Subcutaneous adipose tissue (tissue), 4 donors: ENCODE results near the gene SSH2. TPM values are rescaled to one million over a fixed set of nuclear protein-coding genes. Genes with fewer than 3 reads are reported as not detected.

ENCODE experiments used
- total RNA-seq, 4 donors: library from RNA; depleted of rRNA; stranded (reverse); fragments of >200 nt; gene quantifications; one replicate each; pipeline ENCODE4 v1.1.0, GENCODE V29; 2016
- TF ChIP-seq, protein P1 (sequence below): fragments of 450-650 bp; IDR thresholded peaks from one replicate; pipeline ENCODE4 v1.5.1; 2016; ENCODE audit warnings: low read depth, mild to moderate bottlenecking, control low read depth, antibody characterized with exemption, moderate library complexity

SSH2 gene
- total RNA-seq, 4 donors from 2014 or later: 51.8 to 70.6 (median 61.4) TPM

DNA sequence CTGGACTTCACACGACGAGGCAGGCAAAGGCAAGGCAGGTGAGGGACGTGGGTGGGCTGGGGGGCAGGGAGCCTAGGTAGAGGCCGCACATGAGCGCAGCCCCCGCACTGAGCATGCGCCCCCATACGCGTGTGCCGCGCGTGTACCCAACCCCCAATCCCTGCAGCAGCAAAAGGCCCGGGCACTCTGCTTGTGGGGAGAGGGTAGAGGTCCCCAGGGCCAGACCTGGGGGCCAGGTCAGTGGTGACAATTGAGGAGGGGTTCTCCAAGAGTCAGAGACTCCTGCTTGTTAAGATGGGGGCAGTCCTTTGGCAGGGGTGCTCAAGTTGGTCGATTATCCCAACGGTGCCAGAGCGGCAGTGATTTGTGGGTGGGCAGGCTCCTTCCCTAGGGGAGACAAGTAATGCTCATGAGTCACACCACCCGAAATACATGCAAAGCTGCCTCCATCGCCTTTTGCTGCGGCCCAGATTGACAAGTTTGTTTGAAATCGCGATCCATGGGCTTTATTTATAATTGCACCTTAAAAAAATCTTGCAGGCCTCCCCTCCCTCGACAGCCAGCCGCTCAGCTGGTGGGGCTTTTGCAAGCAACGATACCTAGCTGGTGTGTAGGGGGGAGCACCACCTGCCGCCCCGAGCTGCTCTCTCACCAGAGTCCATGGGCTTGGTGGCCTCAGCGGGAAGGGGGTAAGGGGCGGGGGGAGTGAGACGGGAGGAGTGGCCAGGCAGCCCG lies 339.4 kb downstream of the SSH2 start:
- TF ChIP-seq, protein P1, sequence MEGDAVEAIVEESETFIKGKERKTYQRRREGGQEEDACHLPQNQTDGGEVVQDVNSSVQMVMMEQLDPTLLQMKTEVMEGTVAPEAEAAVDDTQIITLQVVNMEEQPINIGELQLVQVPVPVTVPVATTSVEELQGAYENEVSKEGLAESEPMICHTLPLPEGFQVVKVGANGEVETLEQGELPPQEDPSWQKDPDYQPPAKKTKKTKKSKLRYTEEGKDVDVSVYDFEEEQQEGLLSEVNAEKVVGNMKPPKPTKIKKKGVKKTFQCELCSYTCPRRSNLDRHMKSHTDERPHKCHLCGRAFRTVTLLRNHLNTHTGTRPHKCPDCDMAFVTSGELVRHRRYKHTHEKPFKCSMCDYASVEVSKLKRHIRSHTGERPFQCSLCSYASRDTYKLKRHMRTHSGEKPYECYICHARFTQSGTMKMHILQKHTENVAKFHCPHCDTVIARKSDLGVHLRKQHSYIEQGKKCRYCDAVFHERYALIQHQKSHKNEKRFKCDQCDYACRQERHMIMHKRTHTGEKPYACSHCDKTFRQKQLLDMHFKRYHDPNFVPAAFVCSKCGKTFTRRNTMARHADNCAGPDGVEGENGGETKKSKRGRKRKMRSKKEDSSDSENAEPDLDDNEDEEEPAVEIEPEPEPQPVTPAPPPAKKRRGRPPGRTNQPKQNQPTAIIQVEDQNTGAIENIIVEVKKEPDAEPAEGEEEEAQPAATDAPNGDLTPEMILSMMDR: no peak

- TF ChIP-seq, protein P1: no peak
Observed at GRCh38 chr17:29589524-29590410, 340.3 kb downstream of the SSH2 start, which contains the start of gene GIT1. TSS of gene GIT1 (minus strand) at chr17:29589648. CDS start at chr17:29589378, 270 bp downstream.

DNA sequence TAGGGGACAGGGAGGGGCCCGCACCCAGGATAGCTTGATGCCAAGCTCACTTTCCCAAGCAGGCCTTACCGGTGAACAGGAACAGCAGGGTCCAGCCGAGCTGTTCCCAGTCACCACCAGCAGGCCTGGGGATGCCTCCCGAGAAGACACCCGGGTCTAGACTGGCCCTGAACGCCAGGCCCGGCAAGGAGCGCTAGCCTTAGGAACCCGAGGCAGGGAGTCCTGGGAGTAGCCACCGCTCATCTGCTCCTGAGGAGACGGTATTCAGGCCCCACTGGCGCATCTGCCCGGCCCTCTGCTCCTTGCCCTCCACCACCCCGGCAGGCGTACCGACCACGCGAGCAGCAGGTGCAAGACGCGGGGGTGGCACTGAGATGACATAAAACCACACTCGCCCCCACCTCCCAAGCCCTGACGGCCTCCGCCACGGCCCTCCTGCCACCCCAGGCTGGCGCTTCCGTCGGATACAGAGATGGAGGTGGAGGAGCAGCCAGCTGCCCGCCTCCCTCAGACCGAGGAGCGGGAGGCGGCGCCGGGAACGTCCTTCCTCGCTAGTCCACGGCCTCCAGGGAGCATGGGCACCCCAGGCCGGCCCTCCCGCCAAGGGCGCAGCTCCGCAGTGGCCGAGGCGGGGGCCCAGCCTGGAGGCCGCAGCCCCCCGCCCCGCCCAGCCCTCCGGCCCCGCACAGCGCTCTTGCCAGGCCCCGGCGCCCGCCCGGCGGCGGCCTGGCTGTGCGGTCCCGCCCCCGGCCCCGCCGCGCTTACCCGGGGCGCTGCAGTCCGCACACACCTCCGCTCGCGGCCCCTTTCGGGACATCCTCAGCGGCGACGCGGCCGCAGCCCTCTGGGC lies 341.2 kb downstream of the SSH2 start:
- TF ChIP-seq, protein P1: no peak

DNA sequence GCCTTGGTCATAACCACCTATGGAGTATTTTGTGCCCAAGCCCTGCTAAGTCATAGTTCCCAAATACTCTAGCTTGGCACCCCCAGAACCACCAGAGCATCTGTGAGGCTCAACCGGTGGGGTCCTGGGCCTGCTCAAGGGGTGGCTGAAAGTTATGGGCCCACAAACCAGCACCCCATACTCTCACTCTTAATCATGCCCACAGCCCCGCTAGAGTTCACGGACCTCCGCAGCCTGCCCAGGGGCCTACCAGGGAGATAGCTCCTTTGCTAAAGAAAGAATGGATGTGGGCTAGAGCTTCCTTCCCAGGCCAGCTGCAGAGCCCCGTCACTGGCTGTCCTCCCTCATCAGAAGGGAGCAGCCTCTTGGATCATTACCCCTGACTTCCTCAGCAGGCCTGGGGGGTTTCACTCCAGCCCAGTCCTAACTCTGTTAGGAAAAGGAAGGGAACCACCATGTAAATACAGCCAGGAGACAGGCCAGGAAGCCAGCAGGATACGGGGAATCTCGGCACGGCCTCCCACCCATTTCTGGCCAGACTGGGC lies 341.9 kb downstream of the SSH2 start:
- TF ChIP-seq, protein P1: no peak

GRCh38 chr17:29587591-29587990 lies 342.4 kb downstream of the SSH2 start:
- TF ChIP-seq, protein P1: no peak

- TF ChIP-seq, protein P1: no peak
Observed at GRCh38 chr17:29586676-29587469, 343.2 kb downstream of the SSH2 start.
